Mesodermal cell (in vitro differentiated cells): Measurements from ENCODE around the gene SERPINB11.

Experiments
- H3K27ac ChIP-seq: 2 replicates; pipeline ENCODE4 v1.7.0; 2013; ENCODE audit warnings: mild to moderate bottlenecking, low read depth, low read length, moderate library complexity; ENCODE audit not compliant: severe bottlenecking
- H3K36me3 ChIP-seq: 2 replicates; pipeline ENCODE4 v1.7.1; 2013; ENCODE audit warnings: mild to moderate bottlenecking, low read length, moderate library complexity; ENCODE audit not compliant: control insufficient read depth, insufficient read depth
- H3K4me1 ChIP-seq: one replicate; pipeline ENCODE4 v1.7.1; 2013; ENCODE audit warnings: mild to moderate bottlenecking, low read length; ENCODE audit not compliant: insufficient read depth, control insufficient read depth, poor library complexity, severe bottlenecking
- H3K4me3 ChIP-seq: 2 replicates; pipeline ENCODE4 v1.7.0; 2013; ENCODE audit warnings: low read length, control low read depth, mild to moderate bottlenecking; ENCODE audit not compliant: insufficient read depth, poor library complexity, severe bottlenecking; ENCODE audit errors: extremely low read depth
- H3K9me3 ChIP-seq: 2 replicates; pipeline ENCODE4 v1.7.1; 2013; ENCODE audit warnings: mild to moderate bottlenecking, low read length, moderate library complexity; ENCODE audit not compliant: control insufficient read depth
- WGBS, 2 experiments: methylation state at CpG; one replicate each; pipeline ENCODE4 v1.1.5; 2013; ENCODE audit warnings: missing lambda C conversion rate in 2 of 2; ENCODE audit not compliant: insufficient coverage in 2 of 2; 5-methylcytosine and 5-hydroxymethylcytosine counted together

Gene SERPINB11

GRCh38 chr18:63683890-63684289 lies 18.9 kb upstream of the SERPINB11 start:
- no peak overlapping the region for H3K4me3 ChIP-seq
- no peaks in the 10 kb centered on the region for H3K36me3 ChIP-seq
- WGBS, 2 experiments: 83 to 86% methylated on average over 3 of the region's 5 CpGs
- H3K9me3 ChIP-seq: no peaks in the 10 kb centered on the region
- H3K4me1 ChIP-seq: peaks cover 11% of the 10 kb centered on the region
- H3K27ac ChIP-seq: no peak overlapping the region

GRCh38 chr18:63684718-63685117 lies 18.0 kb upstream of the SERPINB11 start:
- Histone ChIP-seq H3K27ac (no peak overlapping the region), H3K36me3 (no peaks in the 10 kb centered on the region), H3K9me3 (no peaks in the 10 kb centered on the region), H3K4me3 (no peak overlapping the region), H3K4me1 (peaks cover 11% of the 10 kb centered on the region)
- 86 to 100% methylated on average over 1 to 2 of the region's 3 CpGs for WGBS, 2 experiments

GRCh38 chr18:63686871-63687270 lies 15.9 kb upstream of the SERPINB11 start:
- H3K9me3 ChIP-seq: peaks cover 4% of the 10 kb centered on the region
- no CpG with 5 or more reads among the region's 2 CpGs for WGBS, 2 experiments
- peaks cover 11% of the 10 kb centered on the region for H3K4me1 ChIP-seq
- H3K4me3 ChIP-seq: no peak overlapping the region
- H3K36me3 ChIP-seq: no peaks in the 10 kb centered on the region
- no peak overlapping the region for H3K27ac ChIP-seq

GRCh38 chr18:63689064-63689463 lies 13.7 kb upstream of the SERPINB11 start:
- H3K4me3 ChIP-seq: no peak overlapping the region

GRCh38 chr18:63697097-63697660 lies 5.6 kb upstream of the SERPINB11 start:
- Histone ChIP-seq H3K9me3 (no peaks in the 10 kb centered on the region), H3K27ac (peak overlapping the region; percentile 17), H3K36me3 (no peaks in the 10 kb centered on the region), H3K4me1 (no peaks in the 10 kb centered on the region), H3K4me3 (no peak overlapping the region)
- 100% methylated on average over 1 to 2 of the region's 3 CpGs for WGBS, 2 experiments

More at GRCh38 chr18:63689064-63689463, 13.7 kb upstream of the SERPINB11 start:
- WGBS, 2 experiments: 60% methylated on average over 1 of the region's 2 CpGs; no CpG with 5 or more reads in 1 of the 2 experiments
- H3K9me3 ChIP-seq: peaks cover 4% of the 10 kb centered on the region
- H3K4me1 ChIP-seq: no peaks in the 10 kb centered on the region
- no peaks in the 10 kb centered on the region for H3K36me3 ChIP-seq
- no peak overlapping the region for H3K27ac ChIP-seq

GRCh38 chr18:63700501-63700900 lies 2.3 kb upstream of the SERPINB11 start:
- Histone ChIP-seq H3K4me3 (no peak overlapping the region), H3K36me3 (no peaks in the 10 kb centered on the region), H3K4me1 (no peaks in the 10 kb centered on the region), H3K9me3 (no peaks in the 10 kb centered on the region), H3K27ac (peak overlapping the region; percentile 43)
- WGBS, 2 experiments: 83 to 86% methylated on average over 1 to 2 of the region's 3 CpGs

- no peaks in the 10 kb centered on the region for H3K9me3 ChIP-seq
- no peaks in the 10 kb centered on the region for H3K36me3 ChIP-seq
- H3K27ac ChIP-seq: no peak overlapping the region
- WGBS, 2 experiments: 75 to 100% methylated on average over 1 of the region's 5 CpGs
- no peak overlapping the region for H3K4me3 ChIP-seq
- H3K4me1 ChIP-seq: no peaks in the 10 kb centered on the region
Observed at GRCh38 chr18:63701952-63702351, 808 bp upstream of the SERPINB11 start.

GRCh38 chr18:63705401-63705800 lies 2.6 kb downstream of the SERPINB11 start:
- no peaks in the 10 kb centered on the region for H3K4me1 ChIP-seq
- no peak overlapping the region for H3K27ac ChIP-seq
- no peaks in the 10 kb centered on the region for H3K36me3 ChIP-seq
- H3K4me3 ChIP-seq: no peak overlapping the region
- no peaks in the 10 kb centered on the region for H3K9me3 ChIP-seq
- WGBS, 2 experiments: no CpG with 5 or more reads among the region's 2 CpGs

- H3K27ac ChIP-seq: no peak overlapping the region
- 89% methylated on average over 1 of the region's 1 CpG; no CpG with 5 or more reads in 1 of the 2 experiments for WGBS, 2 experiments
- H3K4me3 ChIP-seq: no peak overlapping the region
- H3K36me3 ChIP-seq: no peaks in the 10 kb centered on the region
- no peaks in the 10 kb centered on the region for H3K4me1 ChIP-seq
- H3K9me3 ChIP-seq: no peaks in the 10 kb centered on the region
Observed at GRCh38 chr18:63707816-63708215, 5.1 kb downstream of the SERPINB11 start.

- Histone ChIP-seq H3K27ac (no peak overlapping the region), H3K36me3 (no peaks in the 10 kb centered on the region), H3K4me1 (no peaks in the 10 kb centered on the region), H3K9me3 (peaks cover 5% of the 10 kb centered on the region), H3K4me3 (no peak overlapping the region)
- WGBS, 2 experiments: 82 to 95% methylated on average over 2 of the region's 3 CpGs
Observed at GRCh38 chr18:63708650-63709049, 5.9 kb downstream of the SERPINB11 start.

GRCh38 chr18:63725682-63726480 lies 23.1 kb downstream of the SERPINB11 start:
- Histone ChIP-seq H3K27ac (no peak overlapping the region), H3K4me1 (no peaks in the 10 kb centered on the region), H3K4me3 (no peak overlapping the region), H3K36me3 (no peaks in the 10 kb centered on the region), H3K9me3 (no peaks in the 10 kb centered on the region)
- WGBS, 2 experiments: no CpG with 5 or more reads among the region's 3 CpGs
